ENCODE results near the gene RALB.

Gene RALB

GRCh38 chr2:120243211-120243610 is 9.4 kb upstream of the RALB start:
- peaks cover 4% of the 10 kb centered on the region for H3K9me3 ChIP-seq (ENCODE audit: insufficient read depth, low read depth, low read length)
- no peak overlapping the region for H2AK5ac ChIP-seq (ENCODE audit: low read length)
- H3K27ac ChIP-seq (ENCODE audit: low read depth, low read length), result no peak overlapping the region
- H3K4me2 ChIP-seq (ENCODE audit: low read length), result no peak overlapping the region
- H3K4me3 ChIP-seq (ENCODE audit: low read depth, low read length), result no peak overlapping the region
- DNase-seq, result peak in 1 of 2 donors; percentile 30
- H3K18ac ChIP-seq (ENCODE audit: low read length), result no peak overlapping the region
- H3K79me1 ChIP-seq (ENCODE audit: low read length), result peaks cover 3% of the 10 kb centered on the region
- H4K8ac ChIP-seq (ENCODE audit: low read depth, low read length), result no peak overlapping the region
- no peaks in the 10 kb centered on the region for H3K27me3 ChIP-seq (ENCODE audit: insufficient read depth, low read length)
- no peak overlapping the region for H2BK5ac ChIP-seq (ENCODE audit: low read depth, low read length, poor library complexity)
- no peak overlapping the region for H2AFZ ChIP-seq (ENCODE audit: insufficient read depth, low read length, poor library complexity)
- H3K36me3 ChIP-seq (ENCODE audit: control insufficient read depth in 1 of 2, insufficient read depth in 2 of 2, low read length in 2 of 2), result no peaks in the 10 kb centered on the region
- no peak overlapping the region for H2BK120ac ChIP-seq (ENCODE audit: insufficient read depth, low read length, poor library complexity)
- no peaks in the 10 kb centered on the region for H3K79me2 ChIP-seq (ENCODE audit: control insufficient read depth, insufficient read depth, low read length, poor library complexity)
- no peak overlapping the region for H3K14ac ChIP-seq (ENCODE audit: low read length)
- H4K91ac ChIP-seq (ENCODE audit: low read depth, low read length), result no peak overlapping the region
- no CpG with 5 or more reads among the region's 3 CpGs for WGBS (ENCODE audit: extremely low coverage, insufficient coverage, insufficient read length)
- no peak overlapping the region for H3K9ac ChIP-seq (ENCODE audit: low read length)
- peaks cover 39 to 50% of the 10 kb centered on the region in 2 experiments for H3K4me1 ChIP-seq (ENCODE audit: control insufficient read depth in 1 of 2, insufficient read depth in 2 of 2, low read length in 2 of 2)
- H4K12ac ChIP-seq (ENCODE audit: low read depth, low read length), result no peak overlapping the region
- no peak overlapping the region for H2BK12ac ChIP-seq (ENCODE audit: low read length)
- no peak overlapping the region for H3K23ac ChIP-seq (ENCODE audit: low read length)
- no peak overlapping the region for H3K4ac ChIP-seq (ENCODE audit: low read depth, low read length)

GRCh38 chr2:120243875-120244553 is 8.6 kb upstream of the RALB start:
- Histone ChIP-seq H2BK5ac (ENCODE audit: low read depth, low read length, poor library complexity) (no peak overlapping the region), H3K4me1 (ENCODE audit: control insufficient read depth in 1 of 2, insufficient read depth in 2 of 2, low read length in 2 of 2) (peaks cover 32 to 42% of the 10 kb centered on the region in 2 experiments), H3K79me1 (ENCODE audit: low read length) (peaks cover 3% of the 10 kb centered on the region), H3K4me2 (ENCODE audit: low read length) (no peak overlapping the region), H3K9me3 (ENCODE audit: insufficient read depth, low read depth, low read length) (peaks cover 4% of the 10 kb centered on the region), H3K4ac (ENCODE audit: low read depth, low read length) (no peak overlapping the region), H3K9ac (ENCODE audit: low read length) (no peak overlapping the region), H3K4me3 (ENCODE audit: low read depth, low read length) (no peak overlapping the region), H4K8ac (ENCODE audit: low read depth, low read length) (no peak overlapping the region), H3K27ac (ENCODE audit: low read depth, low read length) (no peak overlapping the region), H2AK5ac (ENCODE audit: low read length) (no peak overlapping the region), H4K91ac (ENCODE audit: low read depth, low read length) (no peak overlapping the region), H3K18ac (ENCODE audit: low read length) (no peak overlapping the region), H3K79me2 (ENCODE audit: control insufficient read depth, insufficient read depth, low read length, poor library complexity) (no peaks in the 10 kb centered on the region), H3K27me3 (ENCODE audit: insufficient read depth, low read length) (no peaks in the 10 kb centered on the region), H2BK120ac (ENCODE audit: insufficient read depth, low read length, poor library complexity) (no peak overlapping the region), H3K14ac (ENCODE audit: low read length) (no peak overlapping the region), H3K36me3 (ENCODE audit: control insufficient read depth in 1 of 2, insufficient read depth in 2 of 2, low read length in 2 of 2) (no peaks in the 10 kb centered on the region), H2BK12ac (ENCODE audit: low read length) (no peak overlapping the region), H4K12ac (ENCODE audit: low read depth, low read length) (no peak overlapping the region), H2AFZ (ENCODE audit: insufficient read depth, low read length, poor library complexity) (no peak overlapping the region), H3K23ac (ENCODE audit: low read length) (no peak overlapping the region)
- DNase-seq, result no peak
- no CpG with 5 or more reads among the region's 9 CpGs for WGBS (ENCODE audit: extremely low coverage, insufficient coverage, insufficient read length)

- Histone ChIP-seq H3K79me1 (ENCODE audit: low read length) (peaks cover 3% of the 10 kb centered on the region), H4K8ac (ENCODE audit: low read depth, low read length) (no peak overlapping the region), H2AFZ (ENCODE audit: insufficient read depth, low read length, poor library complexity) (no peak overlapping the region), H3K9me3 (ENCODE audit: insufficient read depth, low read depth, low read length) (peaks cover 4% of the 10 kb centered on the region), H3K4me2 (ENCODE audit: low read length) (no peak overlapping the region), H3K36me3 (ENCODE audit: control insufficient read depth in 1 of 2, insufficient read depth in 2 of 2, low read length in 2 of 2) (no peaks in the 10 kb centered on the region), H4K12ac (ENCODE audit: low read depth, low read length) (no peak overlapping the region), H3K4me3 (ENCODE audit: low read depth, low read length) (no peak overlapping the region), H3K14ac (ENCODE audit: low read length) (no peak overlapping the region), H3K27me3 (ENCODE audit: insufficient read depth, low read length) (no peaks in the 10 kb centered on the region), H3K23ac (ENCODE audit: low read length) (no peak overlapping the region), H3K4ac (ENCODE audit: low read depth, low read length) (no peak overlapping the region), H2BK5ac (ENCODE audit: low read depth, low read length, poor library complexity) (no peak overlapping the region), H2AK5ac (ENCODE audit: low read length) (no peak overlapping the region), H3K27ac (ENCODE audit: low read depth, low read length) (no peak overlapping the region), H3K79me2 (ENCODE audit: control insufficient read depth, insufficient read depth, low read length, poor library complexity) (no peaks in the 10 kb centered on the region), H3K9ac (ENCODE audit: low read length) (no peak overlapping the region), H3K4me1 (ENCODE audit: control insufficient read depth in 1 of 2, insufficient read depth in 2 of 2, low read length in 2 of 2) (peaks cover 26 to 33% of the 10 kb centered on the region in 2 experiments), H4K91ac (ENCODE audit: low read depth, low read length) (peak overlapping the region; percentile 16), H3K18ac (ENCODE audit: low read length) (no peak overlapping the region), H2BK120ac (ENCODE audit: insufficient read depth, low read length, poor library complexity) (no peak overlapping the region), H2BK12ac (ENCODE audit: low read length) (no peak overlapping the region)
- no peak for DNase-seq
- no CpG with 5 or more reads among the region's 12 CpGs for WGBS (ENCODE audit: extremely low coverage, insufficient coverage, insufficient read length)
These were observed 7.8 kb upstream of the RALB start for GRCh38 chr2:120244656-120245519.

- no peak overlapping the region for H3K9ac ChIP-seq (ENCODE audit: low read length)
- peaks cover 4% of the 10 kb centered on the region for H3K9me3 ChIP-seq (ENCODE audit: insufficient read depth, low read depth, low read length)
- H4K91ac ChIP-seq (ENCODE audit: low read depth, low read length), result no peak overlapping the region
- H3K18ac ChIP-seq (ENCODE audit: low read length), result no peak overlapping the region
- H3K36me3 ChIP-seq (ENCODE audit: control insufficient read depth in 1 of 2, insufficient read depth in 2 of 2, low read length in 2 of 2), result no peaks in the 10 kb centered on the region
- WGBS (ENCODE audit: extremely low coverage, insufficient coverage, insufficient read length), result no CpG with 5 or more reads among the region's 15 CpGs
- H3K27ac ChIP-seq (ENCODE audit: low read depth, low read length), result no peak overlapping the region
- no peak overlapping the region for H3K4ac ChIP-seq (ENCODE audit: low read depth, low read length)
- H2BK5ac ChIP-seq (ENCODE audit: low read depth, low read length, poor library complexity), result no peak overlapping the region
- peaks cover 3% of the 10 kb centered on the region for H3K79me1 ChIP-seq (ENCODE audit: low read length)
- DNase-seq, result no peak
- no peak overlapping the region for H3K23ac ChIP-seq (ENCODE audit: low read length)
- H2BK120ac ChIP-seq (ENCODE audit: insufficient read depth, low read length, poor library complexity), result no peak overlapping the region
- H3K4me1 ChIP-seq (ENCODE audit: control insufficient read depth in 1 of 2, insufficient read depth in 2 of 2, low read length in 2 of 2), result peaks cover 26 to 32% of the 10 kb centered on the region in 2 experiments
- no peak overlapping the region for H4K8ac ChIP-seq (ENCODE audit: low read depth, low read length)
- H2BK12ac ChIP-seq (ENCODE audit: low read length), result no peak overlapping the region
- no peak overlapping the region for H2AFZ ChIP-seq (ENCODE audit: insufficient read depth, low read length, poor library complexity)
- no peak overlapping the region for H3K4me2 ChIP-seq (ENCODE audit: low read length)
- H3K14ac ChIP-seq (ENCODE audit: low read length), result no peak overlapping the region
- no peaks in the 10 kb centered on the region for H3K27me3 ChIP-seq (ENCODE audit: insufficient read depth, low read length)
- H3K79me2 ChIP-seq (ENCODE audit: control insufficient read depth, insufficient read depth, low read length, poor library complexity), result no peaks in the 10 kb centered on the region
- H2AK5ac ChIP-seq (ENCODE audit: low read length), result no peak overlapping the region
- H3K4me3 ChIP-seq (ENCODE audit: low read depth, low read length), result no peak overlapping the region
- no peak overlapping the region for H4K12ac ChIP-seq (ENCODE audit: low read depth, low read length)
These were observed 6.9 kb upstream of the RALB start for GRCh38 chr2:120245520-120246332.

All from trophoblast cell (in vitro differentiated cells and primary cell).